Thoracic aorta (tissue), 2 donors: ENCODE measurements around the gene GRM8. TPM values are rescaled to one million over a fixed set of nuclear protein-coding genes. Genes with fewer than 3 reads are reported as not detected.

Experiments
- ATAC-seq: fragments of 150-250 bp; one replicate; pipeline ENCODE4 v1.8.0; 2017; ENCODE audit warnings: low read depth; ENCODE audit not compliant: insufficient number of reproducible peaks, low FRiP score
- DNase-seq: peaks from one replicate; pipeline ENCODE4 v3.0.0-alpha.2; 2020; ENCODE audit warnings: low spot score
- H3K27ac ChIP-seq, 2 donors: fragments of 200-600 bp; sonication (generic); 1 replicate in 1 of 2; 2 replicates in 1 of 2; pipeline ENCODE4 v1.5.1; 2016; ENCODE audit warnings: mild to moderate bottlenecking in 2 of 2, moderate library complexity in 2 of 2
- H3K27me3 ChIP-seq: fragments of 200-600 bp; sonication (generic); replicated peaks from 2 replicates; pipeline ENCODE4 v1.6.0; 2016; ENCODE audit warnings: mild to moderate bottlenecking; ENCODE audit not compliant: insufficient read depth
- H3K36me3 ChIP-seq: fragments of 200-600 bp; sonication (generic); one replicate; pipeline ENCODE4 v1.5.1; 2016
- H3K4me1 ChIP-seq, 2 donors: fragments of 200-600 bp; sonication (generic); 1 replicate in 1 of 2; 2 replicates in 1 of 2; pipeline versions ENCODE4 v1.5.1 to v1.6.0; 2016; ENCODE audit warnings: low read depth in 2 of 2, mild to moderate bottlenecking in 1 of 2; ENCODE audit not compliant: control insufficient read depth in 1 of 2
- H3K4me3 ChIP-seq: fragments of 200-600 bp; sonication (generic); 2 replicates; pipeline ENCODE4 v1.5.1; 2016; ENCODE audit warnings: mild to moderate bottlenecking
- H3K9me3 ChIP-seq: fragments of 200-600 bp; sonication (generic); 2 replicates; pipeline ENCODE4 v1.5.1; 2016
- total RNA-seq, 2 donors: library from RNA; depleted of rRNA; stranded (reverse); fragments of >200 nt; gene quantifications; one replicate each; pipeline versions ENCODE4 v1.1.0 to v1.2.3, GENCODE V29; 2016
- TF ChIP-seq, protein P1 (sequence below): fragments of 200-600 bp; sonication (generic); IDR thresholded peaks from one replicate; pipeline ENCODE4 v1.5.1; 2019; ENCODE audit warnings: antibody characterized with exemption

The GRM8 gene
- total RNA-seq, 2 donors from 2014 or later: not detected

DNA sequence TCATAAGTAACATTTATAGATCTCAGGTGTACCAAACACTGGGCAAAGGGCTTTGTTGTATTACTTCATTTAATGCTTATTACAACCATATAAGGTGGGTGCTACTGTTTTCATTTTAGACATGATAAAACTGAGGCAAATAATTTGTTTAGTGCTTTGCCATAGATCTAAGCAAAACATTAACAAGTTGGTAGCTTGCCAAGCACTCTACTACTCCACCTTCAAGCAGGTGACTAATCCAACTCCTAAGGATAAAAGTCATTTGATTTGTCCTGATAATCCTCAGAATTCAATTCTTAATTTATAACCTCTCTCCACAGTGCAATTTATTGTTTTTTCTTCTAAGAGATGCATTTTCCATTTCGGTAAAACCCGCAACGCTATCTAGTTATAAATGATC lies 646.4 kb downstream of the GRM8 start:
- no peaks in the 10 kb centered on the region for H3K9me3 ChIP-seq

DNA sequence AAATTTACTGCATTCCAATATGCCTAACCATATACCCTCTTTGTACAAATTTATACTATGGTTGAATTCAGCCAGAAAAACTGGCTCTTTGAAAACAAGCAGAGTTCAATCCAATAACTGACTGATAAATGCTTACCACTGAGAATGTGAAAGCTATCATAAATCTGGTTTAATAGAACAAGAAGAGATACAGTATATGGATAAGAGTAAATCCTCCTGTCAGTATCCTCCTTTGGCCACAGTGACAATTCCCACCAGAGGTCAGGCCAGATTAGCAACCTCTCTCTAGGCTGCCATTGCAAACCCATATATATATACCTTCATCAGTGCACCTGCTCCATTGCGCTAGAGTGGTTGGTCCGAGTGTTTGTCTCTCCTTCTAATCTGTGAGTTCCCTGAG lies 647.2 kb downstream of the GRM8 start:
- no peaks in the 10 kb centered on the region for H3K9me3 ChIP-seq
- TF ChIP-seq, protein P1, sequence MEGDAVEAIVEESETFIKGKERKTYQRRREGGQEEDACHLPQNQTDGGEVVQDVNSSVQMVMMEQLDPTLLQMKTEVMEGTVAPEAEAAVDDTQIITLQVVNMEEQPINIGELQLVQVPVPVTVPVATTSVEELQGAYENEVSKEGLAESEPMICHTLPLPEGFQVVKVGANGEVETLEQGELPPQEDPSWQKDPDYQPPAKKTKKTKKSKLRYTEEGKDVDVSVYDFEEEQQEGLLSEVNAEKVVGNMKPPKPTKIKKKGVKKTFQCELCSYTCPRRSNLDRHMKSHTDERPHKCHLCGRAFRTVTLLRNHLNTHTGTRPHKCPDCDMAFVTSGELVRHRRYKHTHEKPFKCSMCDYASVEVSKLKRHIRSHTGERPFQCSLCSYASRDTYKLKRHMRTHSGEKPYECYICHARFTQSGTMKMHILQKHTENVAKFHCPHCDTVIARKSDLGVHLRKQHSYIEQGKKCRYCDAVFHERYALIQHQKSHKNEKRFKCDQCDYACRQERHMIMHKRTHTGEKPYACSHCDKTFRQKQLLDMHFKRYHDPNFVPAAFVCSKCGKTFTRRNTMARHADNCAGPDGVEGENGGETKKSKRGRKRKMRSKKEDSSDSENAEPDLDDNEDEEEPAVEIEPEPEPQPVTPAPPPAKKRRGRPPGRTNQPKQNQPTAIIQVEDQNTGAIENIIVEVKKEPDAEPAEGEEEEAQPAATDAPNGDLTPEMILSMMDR: no peak
- no peak overlapping the region for H3K4me3 ChIP-seq
- ATAC-seq (no peak), DNase-seq (no peak)
- H3K27ac ChIP-seq: no peak overlapping the region
- H3K27me3 ChIP-seq: no peaks in the 10 kb centered on the region
- H3K36me3 ChIP-seq: no peaks in the 10 kb centered on the region
- H3K4me1 ChIP-seq: no peaks in the 10 kb centered on the region

More for the DNA sequence above, 646.4 kb downstream of the GRM8 start:
- Histone ChIP-seq H3K36me3 (no peaks in the 10 kb centered on the region), H3K27me3 (no peaks in the 10 kb centered on the region), H3K4me3 (no peak overlapping the region), H3K4me1 (no peaks in the 10 kb centered on the region), H3K27ac (no peak overlapping the region)
- ATAC-seq (no peak), DNase-seq (no peak)
- TF ChIP-seq, protein P1: no peak

DNA sequence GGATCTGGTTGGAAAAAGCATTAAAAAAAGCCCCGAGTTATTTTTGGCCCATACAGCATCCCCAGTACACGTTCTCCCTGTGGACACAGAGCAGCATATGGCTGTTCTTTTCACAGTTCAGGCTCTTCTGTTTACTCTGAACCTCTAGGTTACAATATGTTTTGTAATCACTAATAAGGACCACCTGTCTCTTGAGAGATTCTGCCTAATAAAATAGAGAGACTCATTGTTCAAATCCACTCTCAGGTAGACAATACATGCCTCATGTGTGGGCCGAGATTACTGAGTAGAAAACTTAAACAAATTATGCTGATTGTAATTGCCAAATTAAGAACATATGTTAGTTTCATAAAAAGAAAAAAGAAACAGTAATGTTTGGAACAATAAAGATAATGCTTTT lies 647.7 kb downstream of the GRM8 start:
- Histone ChIP-seq H3K36me3 (no peaks in the 10 kb centered on the region), H3K4me1 (no peaks in the 10 kb centered on the region), H3K9me3 (no peaks in the 10 kb centered on the region), H3K27me3 (no peaks in the 10 kb centered on the region), H3K4me3 (no peak overlapping the region), H3K27ac (no peak overlapping the region)
- TF ChIP-seq, protein P1: no peak
- no peak for ATAC-seq
- DNase-seq: no peak

DNA sequence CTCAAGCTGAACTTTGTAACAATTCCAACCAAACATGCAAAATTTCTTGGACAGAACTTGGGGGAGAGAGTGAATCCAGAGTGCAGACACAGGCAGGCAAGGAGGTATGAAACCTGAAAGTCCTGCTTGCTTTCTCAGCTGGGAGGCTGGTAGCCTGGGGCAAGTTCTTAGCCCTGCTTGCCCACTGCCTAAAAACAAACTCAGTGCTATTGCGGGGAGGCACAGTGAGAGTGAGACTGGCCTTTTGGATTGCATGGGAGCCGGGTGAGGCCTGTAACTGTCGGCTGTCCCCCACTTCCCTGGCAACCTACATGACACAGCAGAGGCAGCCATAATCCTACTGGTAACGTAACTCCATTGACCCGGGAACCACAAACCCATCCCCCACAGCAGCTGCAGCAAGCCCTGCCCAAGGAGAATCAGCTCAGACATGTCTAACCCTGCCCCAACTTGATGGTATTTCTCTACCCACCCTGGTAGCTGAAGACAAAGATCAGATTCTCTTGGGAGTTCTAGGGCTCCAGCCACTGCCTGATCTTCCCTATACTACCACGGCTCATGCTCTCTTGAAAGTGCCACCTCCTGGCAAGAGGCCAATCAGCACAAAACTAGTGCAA lies 663.6 kb downstream of the GRM8 start:
- no peaks in the 10 kb centered on the region for H3K4me1 ChIP-seq
- no peak for ATAC-seq
- H3K36me3 ChIP-seq: no peaks in the 10 kb centered on the region
- TF ChIP-seq, protein P1: no peak
- H3K27ac ChIP-seq: no peak overlapping the region
- H3K4me3 ChIP-seq: no peak overlapping the region
- no peaks in the 10 kb centered on the region for H3K9me3 ChIP-seq
- H3K27me3 ChIP-seq: no peaks in the 10 kb centered on the region
- no peak for DNase-seq

DNA sequence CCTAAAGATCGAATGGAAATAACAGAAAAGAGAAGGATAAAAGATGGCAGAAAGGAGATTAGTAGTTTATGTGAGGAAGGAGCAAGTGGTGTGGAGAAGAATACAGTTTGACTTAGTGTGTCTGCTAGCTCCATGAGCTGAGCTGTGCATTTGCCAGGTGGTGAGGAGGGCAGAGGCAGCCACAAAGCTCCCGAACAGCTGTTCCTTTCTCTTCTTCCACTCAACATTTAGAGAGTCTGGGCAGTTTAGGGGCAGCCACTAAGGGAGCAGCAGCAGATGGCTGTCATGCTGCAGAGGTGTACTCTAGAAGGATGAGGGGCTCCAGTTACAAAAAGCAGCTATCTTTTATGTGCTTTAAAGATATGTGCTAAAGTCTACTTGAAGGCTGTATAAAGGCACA lies 674.4 kb downstream of the GRM8 start:
- TF ChIP-seq, protein P1: no peak
- H3K36me3 ChIP-seq: no peaks in the 10 kb centered on the region
- H3K4me3 ChIP-seq: no peak overlapping the region
- H3K4me1 ChIP-seq: no peaks in the 10 kb centered on the region
- ATAC-seq (no peak), DNase-seq (no peak)
- H3K27ac ChIP-seq: no peak overlapping the region
- H3K9me3 ChIP-seq: no peaks in the 10 kb centered on the region
- no peaks in the 10 kb centered on the region for H3K27me3 ChIP-seq
